K562 (cell line): Measurements from ENCODE around the gene GLTPD2. TPM values are rescaled to one million over a fixed set of nuclear protein-coding genes. Genes with fewer than 3 reads are reported as not detected.

Source experiments
- ATAC-seq: fragments of 200-7000 bp; cut with Tn5 transposase; 3 replicates; pipeline ENCODE4 v1.9.1; 2020; ENCODE audit warnings: moderate library complexity
- BruUV-seq: library from RNA; stranded (reverse); fragments of 400-500 nt; replicated peaks from 2 replicates; lab custom pipeline; 2021; lab: Mats Ljungman, UMichigan
- CTCF ChIA-PET: fragments of 300-600 bp; formaldehyde crosslinking; extraction: SDS; loops from one replicate; lab custom pipeline; 2021; ENCODE audit warnings: low intra/inter-chr PET ratio; lab: Yijun Ruan, JAX
- POLR2A ChIA-PET: fragments of 300-600, 350-650 bp; sonication (Branson Sonifier 250); formaldehyde crosslinking; extraction: SDS; loops from one replicate; lab custom pipeline; 2021; ENCODE audit warnings: antibody characterized with exemption, inconsistent platforms; lab: Yijun Ruan, JAX
- DNase-seq, 4 experiments: peaks; one replicate each; pipeline versions ENCODE4 v3.0.0 to v3.0.0-alpha.2; 2011 to 2018; ENCODE audit warnings: low spot score in 3 of 4, mixed read lengths in 3 of 4; ENCODE audit errors: extremely low read depth in 1 of 4
- FAIRE-seq: peaks from 2 replicates; lab custom pipeline; 2011; peaks lifted over from hg19 to GRCh38; lab: Jason Lieb, UNC
- H2AFZ ChIP-seq: 2 replicates; pipeline ENCODE4 v1.6.0; 2011; ENCODE audit warnings: low read depth, low read length, control low read depth, inconsistent platforms
- H3K27ac ChIP-seq: fragments of 200-600 bp; 3 replicates; pipeline ENCODE4 v1.8.0; 2011; ENCODE audit warnings: low read depth, mild to moderate bottlenecking, control low read depth, inconsistent platforms, low read length, moderate library complexity, mixed read lengths; ENCODE audit errors: extremely low read depth
- H3K27me3 ChIP-seq, 2 experiments: fragments of 300-600 bp in 1 of 2; 2 replicates in 1 of 2; 3 replicates in 1 of 2; pipeline versions ENCODE4 v1.6.0 to v1.8.0; 2011; ENCODE audit warnings: inconsistent platforms in 2 of 2, low read length in 2 of 2, mild to moderate bottlenecking in 1 of 2, mixed read lengths in 1 of 2, moderate library complexity in 1 of 2; ENCODE audit not compliant: control insufficient read depth in 2 of 2, insufficient read depth in 2 of 2
- H3K36me3 ChIP-seq: fragments of 300-600 bp; 3 replicates; pipeline ENCODE4 v1.8.0; 2011; ENCODE audit warnings: mild to moderate bottlenecking, low read length, inconsistent platforms; ENCODE audit not compliant: control insufficient read depth, insufficient read depth
- H3K4me1 ChIP-seq, 2 experiments: fragments of 200-600 bp in 1 of 2; replicated peaks in 1 of 2; 2 replicates in 1 of 2; 3 replicates in 1 of 2; pipeline versions ENCODE4 v1.5.1 to v1.8.0; 2011; ENCODE audit warnings: inconsistent platforms in 2 of 2, low read length in 2 of 2, mild to moderate bottlenecking in 1 of 2, mixed read lengths in 1 of 2, moderate library complexity in 1 of 2; ENCODE audit not compliant: control insufficient read depth in 2 of 2, insufficient read depth in 2 of 2
- H3K4me2 ChIP-seq: 2 replicates; pipeline ENCODE4 v1.6.1; 2011; ENCODE audit warnings: low read length, control low read depth, inconsistent platforms, mixed read lengths; ENCODE audit not compliant: insufficient read depth
- H3K4me3 ChIP-seq: fragments of 200-600 bp; sonication (generic), shearing (Covaris generic); 2 replicates; pipeline ENCODE4 v1.5.1; 2016; ENCODE audit warnings: control low read depth, inconsistent platforms
- H3K79me2 ChIP-seq: fragments of 200-600 bp; 3 replicates; pipeline ENCODE4 v1.8.0; 2011; ENCODE audit warnings: low read length, inconsistent platforms; ENCODE audit not compliant: control insufficient read depth, insufficient read depth
- H3K9ac ChIP-seq, 2 experiments: 2 replicates each; pipeline versions ENCODE4 v1.6.0 to v1.6.1; 2011; ENCODE audit warnings: low read depth in 2 of 2, low read length in 2 of 2, control low read depth in 1 of 2, inconsistent platforms in 1 of 2, mild to moderate bottlenecking in 1 of 2, mixed read lengths in 1 of 2; ENCODE audit not compliant: insufficient read depth in 1 of 2
- H3K9me1 ChIP-seq: one replicate; pipeline ENCODE4 v1.6.0; 2011; ENCODE audit warnings: inconsistent platforms, mild to moderate bottlenecking, low read length, moderate library complexity; ENCODE audit not compliant: control insufficient read depth, insufficient read depth
- H3K9me3 ChIP-seq: replicated peaks from 2 replicates; pipeline ENCODE4 v1.5.1; 2011; ENCODE audit warnings: low read depth, low read length, inconsistent platforms; ENCODE audit not compliant: control insufficient read depth, insufficient read depth
- H4K20me1 ChIP-seq: replicated peaks from 2 replicates; pipeline ENCODE4 v1.6.1; 2011; ENCODE audit warnings: low read length, inconsistent platforms, mixed read lengths; ENCODE audit not compliant: control insufficient read depth, insufficient read depth
- RAD21 ChIP-seq, 2 experiments: fragments of 250-450 bp in 1 of 2; fragments of 450-650 bp in 1 of 2; sonication (Bioruptor Pico) in 1 of 2; formaldehyde crosslinking in 1 of 2; IDR thresholded peaks in 1 of 2; conservative IDR thresholded peaks in 1 of 2; 2 replicates each; pipeline versions ENCODE4 v1.4.0 to v1.8.0; 2020 to 2022; ENCODE audit warnings: mild to moderate bottlenecking in 2 of 2, moderate library complexity in 1 of 2
- SMAD4 ChIP-seq: fragments of 250-450 bp; sonication (Bioruptor Pico); conservative IDR thresholded peaks from 2 replicates; pipeline ENCODE4 v1.8.0; 2021; ENCODE audit warnings: inconsistent platforms, mild to moderate bottlenecking, moderate library complexity
- ZFP36 ChIP-seq: fragments of 150-350 bp; IDR thresholded peaks from 2 replicates; pipeline ENCODE4 v1.6.1; 2018; ENCODE audit warnings: low read length, low read depth; ENCODE audit not compliant: partially characterized antibody
- ZKSCAN8 ChIP-seq: fragments of 200-800 bp; sonication (Bioruptor generic); IDR thresholded peaks from 2 replicates; pipeline ENCODE4 v1.6.1; 2016; ENCODE audit warnings: missing genetic modification characterization, missing compliant biosample characterization
- WGBS: fragments of 100-300 bp; shearing (Covaris generic); methylation state at CpG from one replicate; pipeline ENCODE4 v1.1.6; 2016; ENCODE audit warnings: low coverage, mixed read lengths; ENCODE audit not compliant: insufficient coverage; ENCODE audit errors: missing lambda C conversion rate; 5-methylcytosine and 5-hydroxymethylcytosine counted together
- in situ Hi-C: fragments of 300-500 bp; cut with MboI; formaldehyde crosslinking; loops from 4 replicates; pipeline ENCODE4 v1.15.0; 2018; ENCODE audit warnings: inconsistent platforms, mixed read lengths
- intact Hi-C: fragments of 100-400 bp; cut with micrococcal nuclease; formaldehyde crosslinking; loops from 2 replicates; pipeline ENCODE4 v1.14.2; 2022
- polyA plus RNA-seq, 8 experiments: library from polyadenylated mRNA; depleted of rRNA in 4 of 8; stranded (reverse) in 5 of 8; unstranded in 3 of 8; fragments of >200 nt; fragmentation: Nextera tagmentation in 2 of 8; fragmentation: Illumina TruSeq in 1 of 8; extraction: Ambion mirVana in 2 of 8; extraction: Trizol in 1 of 8; gene quantifications; 2 replicates each; pipeline versions ENCODE4 v1.2.1 to v1.2.3, GENCODE V29; 2011 to 2014; ENCODE audit warnings: inconsistent platforms in 1 of 8, missing spikeins in 1 of 8
- total RNA-seq, 7 experiments: library from RNA; depleted of rRNA in 6 of 7; stranded (reverse); fragments of >200 nt in 6 of 7; fragmentation: Illumina TruSeq in 2 of 7; extraction: Trizol in 2 of 7; gene quantifications; 2 replicates each; pipeline versions ENCODE4 v1.2.1 to v1.2.3, GENCODE V29; 2011 to 2021; ENCODE audit warnings: low replicate concordance in 1 of 7
- TF ChIP-seq, protein P1 (sequence below): fragments of 450-650 bp; IDR thresholded peaks from 2 replicates; pipeline ENCODE4 v1.6.1; 2016; ENCODE audit warnings: borderline replicate concordance
- TF ChIP-seq, protein P2 (sequence below): fragments of 450-650 bp; formaldehyde crosslinking; IDR thresholded peaks from 2 replicates; pipeline ENCODE4 v1.4.0; 2020; ENCODE audit warnings: mild to moderate bottlenecking, moderate library complexity
- TF ChIP-seq, protein P3 (sequence below): fragments of 250-450 bp; sonication (Bioruptor Pico); IDR thresholded peaks from 2 replicates; pipeline ENCODE4 v1.9.0; 2021; ENCODE audit warnings: mild to moderate bottlenecking, inconsistent platforms

GLTPD2 gene
- total and polyA plus RNA-seq, 9 of the 15 experiments (the other 6 are each of a cell fraction or from before 2014, with no cell fraction given) = not detected

DNA sequence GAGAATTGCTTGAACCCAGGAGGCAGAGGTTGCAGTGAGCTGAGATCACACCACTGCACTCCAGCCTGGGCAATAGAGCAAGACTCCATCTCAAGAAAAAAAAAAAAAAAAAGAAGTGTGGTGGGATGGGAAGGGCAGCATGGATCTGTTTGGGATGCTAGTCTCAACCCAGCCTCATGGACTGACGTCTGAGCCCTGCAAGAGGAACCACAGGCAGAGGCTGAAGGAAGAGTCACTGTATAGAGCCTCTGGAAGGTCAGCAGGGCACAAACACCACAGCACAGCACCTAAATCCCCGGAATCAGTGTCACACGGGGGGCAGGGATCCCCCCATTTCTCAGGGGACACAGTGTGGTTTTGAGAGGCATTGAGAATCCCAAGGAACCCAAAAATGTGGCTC is 38.2 kb upstream of the GLTPD2 start:
- Histone ChIP-seq H3K79me2 (no peaks in the 10 kb centered on the region), H3K27ac (no peak overlapping the region), H4K20me1 (no peaks in the 10 kb centered on the region), H3K9me1 (no peaks in the 10 kb centered on the region), H3K36me3 (no peaks in the 10 kb centered on the region), H3K9me3 (no peaks in the 10 kb centered on the region), H3K4me3 (no peak overlapping the region), H3K9ac (no peak overlapping the region), H3K4me2 (no peak overlapping the region), H2AFZ (no peak overlapping the region), H3K27me3 (peaks cover 14 to 24% of the 10 kb centered on the region in 2 experiments; a peak in 4 of 5 replicates), H3K4me1 (peaks cover 0 to 2% of the 10 kb centered on the region in 2 experiments; a peak in 1 of 5 replicates)
- no peak for FAIRE-seq
- no peak for ATAC-seq
- BruUV-seq = no TSS peak
- ChIA-PET CTCF (no interaction called here), POLR2A (no interaction called here)
- WGBS = 4% methylated on average over 3 of the region's 3 CpGs
- DNase-seq = no peak
- in situ Hi-C loops (no loop called here), intact Hi-C loops (no loop called here)
- TF ChIP-seq, protein P1, sequence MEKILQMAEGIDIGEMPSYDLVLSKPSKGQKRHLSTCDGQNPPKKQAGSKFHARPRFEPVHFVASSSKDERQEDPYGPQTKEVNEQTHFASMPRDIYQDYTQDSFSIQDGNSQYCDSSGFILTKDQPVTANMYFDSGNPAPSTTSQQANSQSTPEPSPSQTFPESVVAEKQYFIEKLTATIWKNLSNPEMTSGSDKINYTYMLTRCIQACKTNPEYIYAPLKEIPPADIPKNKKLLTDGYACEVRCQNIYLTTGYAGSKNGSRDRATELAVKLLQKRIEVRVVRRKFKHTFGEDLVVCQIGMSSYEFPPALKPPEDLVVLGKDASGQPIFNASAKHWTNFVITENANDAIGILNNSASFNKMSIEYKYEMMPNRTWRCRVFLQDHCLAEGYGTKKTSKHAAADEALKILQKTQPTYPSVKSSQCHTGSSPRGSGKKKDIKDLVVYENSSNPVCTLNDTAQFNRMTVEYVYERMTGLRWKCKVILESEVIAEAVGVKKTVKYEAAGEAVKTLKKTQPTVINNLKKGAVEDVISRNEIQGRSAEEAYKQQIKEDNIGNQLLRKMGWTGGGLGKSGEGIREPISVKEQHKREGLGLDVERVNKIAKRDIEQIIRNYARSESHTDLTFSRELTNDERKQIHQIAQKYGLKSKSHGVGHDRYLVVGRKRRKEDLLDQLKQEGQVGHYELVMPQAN = no peak
- TF ChIP-seq ZFP36 = no peak
- TF ChIP-seq, protein P2, sequence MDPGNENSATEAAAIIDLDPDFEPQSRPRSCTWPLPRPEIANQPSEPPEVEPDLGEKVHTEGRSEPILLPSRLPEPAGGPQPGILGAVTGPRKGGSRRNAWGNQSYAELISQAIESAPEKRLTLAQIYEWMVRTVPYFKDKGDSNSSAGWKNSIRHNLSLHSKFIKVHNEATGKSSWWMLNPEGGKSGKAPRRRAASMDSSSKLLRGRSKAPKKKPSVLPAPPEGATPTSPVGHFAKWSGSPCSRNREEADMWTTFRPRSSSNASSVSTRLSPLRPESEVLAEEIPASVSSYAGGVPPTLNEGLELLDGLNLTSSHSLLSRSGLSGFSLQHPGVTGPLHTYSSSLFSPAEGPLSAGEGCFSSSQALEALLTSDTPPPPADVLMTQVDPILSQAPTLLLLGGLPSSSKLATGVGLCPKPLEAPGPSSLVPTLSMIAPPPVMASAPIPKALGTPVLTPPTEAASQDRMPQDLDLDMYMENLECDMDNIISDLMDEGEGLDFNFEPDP (CRISPR knock-in tag) = no peak
- TF ChIP-seq ZKSCAN8 (CRISPR knock-in tag) = no peak
- TF ChIP-seq, protein P3, sequence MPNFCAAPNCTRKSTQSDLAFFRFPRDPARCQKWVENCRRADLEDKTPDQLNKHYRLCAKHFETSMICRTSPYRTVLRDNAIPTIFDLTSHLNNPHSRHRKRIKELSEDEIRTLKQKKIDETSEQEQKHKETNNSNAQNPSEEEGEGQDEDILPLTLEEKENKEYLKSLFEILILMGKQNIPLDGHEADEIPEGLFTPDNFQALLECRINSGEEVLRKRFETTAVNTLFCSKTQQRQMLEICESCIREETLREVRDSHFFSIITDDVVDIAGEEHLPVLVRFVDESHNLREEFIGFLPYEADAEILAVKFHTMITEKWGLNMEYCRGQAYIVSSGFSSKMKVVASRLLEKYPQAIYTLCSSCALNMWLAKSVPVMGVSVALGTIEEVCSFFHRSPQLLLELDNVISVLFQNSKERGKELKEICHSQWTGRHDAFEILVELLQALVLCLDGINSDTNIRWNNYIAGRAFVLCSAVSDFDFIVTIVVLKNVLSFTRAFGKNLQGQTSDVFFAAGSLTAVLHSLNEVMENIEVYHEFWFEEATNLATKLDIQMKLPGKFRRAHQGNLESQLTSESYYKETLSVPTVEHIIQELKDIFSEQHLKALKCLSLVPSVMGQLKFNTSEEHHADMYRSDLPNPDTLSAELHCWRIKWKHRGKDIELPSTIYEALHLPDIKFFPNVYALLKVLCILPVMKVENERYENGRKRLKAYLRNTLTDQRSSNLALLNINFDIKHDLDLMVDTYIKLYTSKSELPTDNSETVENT (CRISPR knock-in tag) = no peak
- TF ChIP-seq SMAD4 (CRISPR knock-in tag) = no peak
- TF ChIP-seq RAD21 (CRISPR knock-in tag; conservative IDR thresholded peaks at IDR 0.05 in 1 of 2, IDR thresholded peaks at IDR 0.05 in 1 of 2) = no peak
